Hindlimb muscle (tissue), 1 donor: Measurements from ENCODE around the gene EPS15. TPM values are rescaled to one million over a fixed set of nuclear protein-coding genes. Genes with fewer than 3 reads are reported as not detected.

Source experiments
- DNase-seq: peaks from one replicate; pipeline ENCODE4 v3.0.0-alpha.2; 2013
- polyA plus RNA-seq: library from polyadenylated mRNA; unstranded; fragments of 120-200 nt; gene quantifications from one replicate; pipeline ENCODE4 v1.2.1, GENCODE V29; 2013; ENCODE audit not compliant: insufficient read length

Gene EPS15
- polyA plus RNA-seq, 1 donor = 30.4 TPM

DNA sequence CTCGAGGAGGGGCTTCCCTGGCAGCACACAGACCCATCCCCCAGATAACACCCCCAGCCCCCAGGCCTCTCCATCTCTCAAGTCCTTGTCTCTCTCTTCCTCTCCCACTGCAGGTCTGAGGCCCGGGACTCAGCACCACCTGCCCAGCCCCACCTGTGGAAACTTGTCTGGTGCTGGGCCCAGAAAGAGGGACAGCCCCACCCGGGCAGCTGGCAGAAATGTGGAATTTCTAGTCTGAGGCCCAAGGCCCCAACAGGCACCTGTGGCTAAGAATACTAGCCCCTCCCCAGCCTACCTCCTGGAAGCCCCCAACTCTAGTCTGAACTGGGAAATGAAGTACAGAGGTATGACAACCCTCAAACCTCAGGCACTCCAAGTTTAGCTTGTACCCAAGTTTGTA lies 204.1 kb downstream of the EPS15 start:
- DNase-seq = no peak

- no peak for DNase-seq
Observed at GRCh38 chr1:51313961-51314777, 204.9 kb downstream of the EPS15 start.

DNA sequence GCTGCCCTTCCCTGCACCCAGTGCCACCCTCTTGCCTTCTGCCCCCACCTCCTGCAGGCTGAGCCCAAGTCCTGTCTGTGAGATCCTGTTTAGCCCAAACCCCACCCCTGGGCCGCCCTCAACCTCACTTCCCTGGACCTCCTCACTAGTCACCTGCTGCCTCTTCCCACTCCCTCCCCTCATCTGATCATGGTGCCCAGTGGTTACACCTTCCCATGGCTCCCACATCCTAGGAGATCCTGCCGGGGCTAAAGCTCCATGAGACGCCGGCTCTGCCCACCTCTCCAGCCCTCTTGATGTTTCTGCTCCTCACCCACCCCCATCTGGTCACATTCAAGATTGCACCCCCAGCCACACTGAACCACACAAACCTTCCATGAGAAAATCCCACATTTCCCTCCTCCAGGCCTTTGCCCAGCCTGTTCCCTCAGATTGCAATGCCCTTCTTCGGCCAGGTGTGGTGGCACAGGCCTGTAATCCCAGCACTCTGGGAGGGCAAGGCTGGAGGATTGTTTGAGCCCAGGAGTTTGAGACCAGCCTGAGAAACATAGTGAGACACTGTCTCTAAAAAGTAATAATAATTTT lies 205.7 kb downstream of the EPS15 start:
- no peak for DNase-seq

- no peak for DNase-seq
Observed at GRCh38 chr1:51312718-51313117, 206.3 kb downstream of the EPS15 start.

- no peak for DNase-seq
Observed at GRCh38 chr1:51311826-51312225, 207.2 kb downstream of the EPS15 start.

DNA sequence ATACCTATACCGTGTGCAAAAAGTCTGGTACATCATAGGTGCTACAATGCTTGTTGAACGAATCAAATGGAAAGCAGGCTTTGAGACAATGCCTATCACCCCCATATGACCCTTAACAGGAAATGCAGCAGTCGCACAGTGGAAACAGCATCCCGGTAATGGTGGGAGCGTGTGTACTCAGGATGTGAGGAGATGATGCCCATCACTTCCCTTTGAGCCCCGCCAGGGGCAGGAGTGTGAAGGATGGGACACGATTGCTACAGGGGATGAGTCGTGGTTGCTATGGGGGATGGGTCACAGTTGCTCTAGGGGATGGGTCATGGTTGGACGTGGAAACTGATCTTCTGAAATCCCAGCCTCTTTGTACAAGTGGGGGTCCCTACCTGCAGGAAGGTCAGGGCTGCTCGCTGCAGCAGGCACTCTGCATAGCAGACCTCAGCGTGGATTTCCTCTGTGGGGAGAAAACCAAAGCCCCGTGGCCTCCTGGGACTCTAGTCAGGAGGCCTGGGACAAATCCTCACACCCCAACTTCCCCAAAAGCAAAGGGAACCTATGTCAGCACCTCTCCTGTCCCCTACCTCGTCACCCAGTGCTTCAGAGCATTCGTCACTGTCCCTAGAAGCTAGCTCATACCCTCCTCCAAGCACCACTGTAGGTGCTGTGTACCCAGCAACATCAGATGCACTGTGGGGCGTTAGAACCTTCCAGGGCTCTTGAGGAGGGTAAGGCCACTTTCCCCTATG lies 208.0 kb downstream of the EPS15 start:
- DNase-seq = no peak

- no peak for DNase-seq
Observed at GRCh38 chr1:51309291-51309690, 209.8 kb downstream of the EPS15 start.

- no peak for DNase-seq
Observed at GRCh38 chr1:51308636-51309035, 210.4 kb downstream of the EPS15 start.

DNA sequence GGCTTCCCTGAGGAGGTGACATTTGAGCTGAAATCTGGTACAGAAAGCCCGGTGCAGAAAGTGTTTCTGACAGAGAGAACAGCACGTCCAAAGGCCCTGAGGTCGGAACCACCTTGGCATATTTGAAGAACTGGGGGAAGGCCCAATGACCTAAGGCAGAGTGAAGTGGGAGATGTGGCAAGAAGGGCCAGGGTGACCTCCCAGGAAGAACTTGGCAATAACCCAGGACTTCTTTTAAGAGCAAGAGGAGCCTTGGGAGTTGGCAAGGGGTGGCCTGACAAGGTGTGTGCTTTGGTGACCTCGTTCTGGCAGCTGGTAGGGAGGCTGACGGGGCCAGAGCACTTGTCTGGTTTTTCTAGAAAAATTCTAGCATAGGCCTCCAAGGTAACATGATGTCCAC lies 212.1 kb downstream of the EPS15 start:
- no peak for DNase-seq

- no peak for DNase-seq
Observed at GRCh38 chr1:51305371-51305823, 213.7 kb downstream of the EPS15 start.

- no peak for DNase-seq
Observed at GRCh38 chr1:51304360-51304759, 214.7 kb downstream of the EPS15 start.

Other genes starting within 250 kb of the EPS15 start
- gene TTC39A, start 188.7 kb downstream of the EPS15 start, polyA plus RNA-seq = 5.0 TPM
- gene OSBPL9, start 97.8 kb upstream of the EPS15 start, polyA plus RNA-seq = 62.1 TPM